Osteocyte (in vitro differentiated cells): ENCODE data around the gene MST1. TPM values are rescaled to one million over a fixed set of nuclear protein-coding genes. Genes with fewer than 3 reads are reported as not detected.

ENCODE experiments used
- DNase-seq: peaks from one replicate; pipeline ENCODE4 v3.0.0; 2021; ENCODE audit warnings: mixed read lengths; ENCODE audit not compliant: unreplicated experiment; ENCODE audit errors: extremely low spot score
- H3K27ac Mint-ChIP-seq: one replicate; pipeline ENCODE4 v1.8.0; 2021; ENCODE audit warnings: mild to moderate bottlenecking, mixed read lengths; ENCODE audit not compliant: unreplicated experiment
- H3K27me3 Mint-ChIP-seq: one replicate; pipeline ENCODE4 v1.8.0; 2021; ENCODE audit warnings: mixed read lengths; ENCODE audit not compliant: unreplicated experiment
- H3K36me3 Mint-ChIP-seq: one replicate; pipeline ENCODE4 v1.8.0; 2021; ENCODE audit warnings: mixed read lengths; ENCODE audit not compliant: unreplicated experiment
- H3K4me1 Mint-ChIP-seq: one replicate; pipeline ENCODE4 v1.8.0; 2021; ENCODE audit warnings: mixed read lengths; ENCODE audit not compliant: unreplicated experiment
- H3K4me3 Mint-ChIP-seq: one replicate; pipeline ENCODE4 v1.8.0; 2021; ENCODE audit warnings: mild to moderate bottlenecking, moderate library complexity, mixed read lengths; ENCODE audit not compliant: unreplicated experiment
- H3K9me3 Mint-ChIP-seq: one replicate; pipeline ENCODE4 v1.8.0; 2021; ENCODE audit warnings: mixed read lengths; ENCODE audit not compliant: unreplicated experiment
- total RNA-seq: library from RNA; stranded (reverse); gene quantifications from 2 replicates; pipeline ENCODE4 v1.2.1, GENCODE V29; 2021
- TF ChIP-seq, protein P1 (sequence below): fragments of 200-600 bp; sonication (generic); IDR thresholded peaks from 2 replicates; pipeline ENCODE4 v1.5.0; 2021; ENCODE audit warnings: antibody characterized with exemption, mild to moderate bottlenecking, moderate library complexity

The MST1 gene
- total RNA-seq, 1 donor from 2014 or later = 38.3 TPM

- no peak overlapping the region for H3K27ac Mint-ChIP-seq
- no peak for DNase-seq
- no peaks in the 10 kb centered on the region for H3K27me3 Mint-ChIP-seq
- TF ChIP-seq, protein P1, sequence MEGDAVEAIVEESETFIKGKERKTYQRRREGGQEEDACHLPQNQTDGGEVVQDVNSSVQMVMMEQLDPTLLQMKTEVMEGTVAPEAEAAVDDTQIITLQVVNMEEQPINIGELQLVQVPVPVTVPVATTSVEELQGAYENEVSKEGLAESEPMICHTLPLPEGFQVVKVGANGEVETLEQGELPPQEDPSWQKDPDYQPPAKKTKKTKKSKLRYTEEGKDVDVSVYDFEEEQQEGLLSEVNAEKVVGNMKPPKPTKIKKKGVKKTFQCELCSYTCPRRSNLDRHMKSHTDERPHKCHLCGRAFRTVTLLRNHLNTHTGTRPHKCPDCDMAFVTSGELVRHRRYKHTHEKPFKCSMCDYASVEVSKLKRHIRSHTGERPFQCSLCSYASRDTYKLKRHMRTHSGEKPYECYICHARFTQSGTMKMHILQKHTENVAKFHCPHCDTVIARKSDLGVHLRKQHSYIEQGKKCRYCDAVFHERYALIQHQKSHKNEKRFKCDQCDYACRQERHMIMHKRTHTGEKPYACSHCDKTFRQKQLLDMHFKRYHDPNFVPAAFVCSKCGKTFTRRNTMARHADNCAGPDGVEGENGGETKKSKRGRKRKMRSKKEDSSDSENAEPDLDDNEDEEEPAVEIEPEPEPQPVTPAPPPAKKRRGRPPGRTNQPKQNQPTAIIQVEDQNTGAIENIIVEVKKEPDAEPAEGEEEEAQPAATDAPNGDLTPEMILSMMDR = no peak
- no peaks in the 10 kb centered on the region for H3K36me3 Mint-ChIP-seq
- H3K9me3 Mint-ChIP-seq = no peaks in the 10 kb centered on the region
- peaks cover 3% of the 10 kb centered on the region for H3K4me1 Mint-ChIP-seq
- no peak overlapping the region for H3K4me3 Mint-ChIP-seq
Observed at GRCh38 chr3:49656541-49657112, 32.6 kb downstream of the MST1 start.

- H3K9me3 Mint-ChIP-seq = no peaks in the 10 kb centered on the region
- H3K27ac Mint-ChIP-seq = no peak overlapping the region
- H3K27me3 Mint-ChIP-seq = no peaks in the 10 kb centered on the region
- H3K4me1 Mint-ChIP-seq = peaks cover 3% of the 10 kb centered on the region
- TF ChIP-seq, protein P1 = no peak
- no peaks in the 10 kb centered on the region for H3K36me3 Mint-ChIP-seq
- no peak for DNase-seq
- H3K4me3 Mint-ChIP-seq = no peak overlapping the region
Observed at GRCh38 chr3:49655731-49656285, 33.5 kb downstream of the MST1 start.

DNA sequence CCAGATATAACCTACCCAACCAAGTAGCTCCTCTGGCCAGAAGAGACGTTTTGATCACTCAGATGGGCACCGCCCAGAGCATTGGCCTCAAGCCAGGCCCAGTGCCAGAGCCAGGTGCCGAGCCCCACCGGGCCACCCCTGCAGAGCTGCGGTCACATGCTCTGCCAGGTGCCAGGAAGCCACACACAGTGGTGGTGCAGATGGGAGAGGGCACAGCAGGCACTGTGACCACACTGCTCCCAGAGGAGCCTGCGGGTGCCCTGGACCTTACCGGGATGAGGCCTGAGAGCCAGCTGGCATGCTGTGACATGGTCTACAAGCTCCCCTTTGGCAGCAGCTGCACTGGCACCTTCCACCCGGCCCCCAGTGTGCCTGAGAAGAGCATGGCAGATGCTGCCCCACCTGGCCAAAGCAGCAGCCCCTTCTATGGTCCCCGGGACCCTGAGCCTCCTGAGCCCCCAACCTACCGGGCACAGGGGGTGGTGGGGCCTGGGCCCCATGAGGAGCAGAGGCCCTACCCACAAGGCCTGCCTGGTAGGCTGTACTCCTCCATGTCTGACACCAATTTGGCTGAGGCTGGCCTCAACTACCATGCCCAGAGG lies 34.2 kb downstream of the MST1 start:
- TF ChIP-seq, protein P1 = no peak
- H3K27ac Mint-ChIP-seq = no peak overlapping the region
- DNase-seq = no peak
- no peaks in the 10 kb centered on the region for H3K36me3 Mint-ChIP-seq
- no peaks in the 10 kb centered on the region for H3K27me3 Mint-ChIP-seq
- H3K9me3 Mint-ChIP-seq = no peaks in the 10 kb centered on the region
- peaks cover 3% of the 10 kb centered on the region for H3K4me1 Mint-ChIP-seq
- no peak overlapping the region for H3K4me3 Mint-ChIP-seq

DNA sequence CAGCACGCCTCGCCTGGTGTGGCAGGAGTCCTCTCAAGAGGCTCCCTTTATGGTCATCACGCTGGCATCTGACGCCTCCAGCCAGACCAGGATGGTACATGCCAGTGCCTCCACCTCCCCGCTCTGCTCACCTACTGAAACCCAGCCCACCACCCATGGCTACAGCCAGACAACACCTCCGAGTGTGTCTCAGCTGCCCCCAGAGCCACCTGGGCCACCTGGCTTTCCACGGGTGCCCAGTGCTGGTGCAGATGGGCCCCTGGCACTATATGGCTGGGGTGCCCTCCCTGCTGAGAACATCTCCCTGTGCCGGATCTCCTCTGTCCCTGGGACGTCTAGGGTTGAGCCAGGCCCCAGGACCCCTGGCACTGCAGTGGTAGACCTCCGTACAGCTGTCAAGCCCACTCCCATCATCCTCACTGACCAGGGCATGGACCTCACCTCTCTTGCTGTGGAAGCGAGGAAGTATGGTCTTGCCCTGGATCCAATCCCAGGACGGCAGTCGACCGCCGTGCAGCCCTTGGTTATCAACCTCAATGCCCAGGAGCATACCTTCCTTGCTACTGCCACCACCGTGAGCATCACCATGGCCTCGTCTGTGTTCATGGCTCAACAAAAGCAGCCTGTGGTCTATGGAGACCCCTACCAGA lies 35.0 kb downstream of the MST1 start:
- no peak for DNase-seq
- TF ChIP-seq, protein P1 = no peak
- H3K27me3 Mint-ChIP-seq = no peaks in the 10 kb centered on the region
- no peaks in the 10 kb centered on the region for H3K9me3 Mint-ChIP-seq
- H3K27ac Mint-ChIP-seq = no peak overlapping the region
- no peak overlapping the region for H3K4me3 Mint-ChIP-seq
- H3K36me3 Mint-ChIP-seq = no peaks in the 10 kb centered on the region
- peaks cover 3% of the 10 kb centered on the region for H3K4me1 Mint-ChIP-seq

DNA sequence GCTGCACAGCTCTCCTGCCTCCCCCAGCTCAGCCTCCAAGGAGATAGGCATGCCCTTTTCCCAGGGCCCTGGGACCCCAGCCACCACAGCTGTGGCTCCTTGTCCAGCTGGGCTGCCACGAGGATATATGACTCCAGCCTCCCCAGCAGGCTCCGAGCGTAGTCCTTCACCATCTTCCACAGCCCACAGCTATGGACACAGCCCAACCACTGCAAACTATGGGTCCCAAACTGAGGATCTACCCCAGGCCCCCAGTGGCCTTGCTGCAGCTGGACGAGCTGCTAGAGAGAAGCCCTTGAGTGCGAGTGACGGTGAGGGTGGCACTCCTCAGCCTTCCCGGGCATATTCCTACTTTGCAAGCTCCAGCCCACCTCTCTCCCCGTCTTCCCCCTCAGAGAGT lies 35.7 kb downstream of the MST1 start:
- H3K9me3 Mint-ChIP-seq = no peaks in the 10 kb centered on the region
- no peak overlapping the region for H3K27ac Mint-ChIP-seq
- H3K4me1 Mint-ChIP-seq = peaks cover 3% of the 10 kb centered on the region
- no peaks in the 10 kb centered on the region for H3K27me3 Mint-ChIP-seq
- H3K4me3 Mint-ChIP-seq = no peak overlapping the region
- DNase-seq = no peak
- no peaks in the 10 kb centered on the region for H3K36me3 Mint-ChIP-seq
- TF ChIP-seq, protein P1 = no peak
